K562 (cell line): ENCODE measurements around the gene FGF21. TPM values are rescaled to one million over a fixed set of nuclear protein-coding genes. Genes with fewer than 3 reads are reported as not detected.

Experiments used
- ATF1 ChIP-seq, 2 experiments: fragments of 450-650 bp in 1 of 2; IDR thresholded peaks; 2 replicates each; pipeline ENCODE4 v1.6.1; 2016; ENCODE audit warnings: missing compliant biosample characterization in 1 of 2, missing genetic modification characterization in 1 of 2
- BACH1 ChIP-seq: fragments of 200-800 bp; sonication (Bioruptor generic); IDR thresholded peaks from 2 replicates; pipeline ENCODE4 v1.6.1; 2016; ENCODE audit warnings: missing genetic modification characterization, missing compliant biosample characterization
- BRD9 ChIP-seq: fragments of 450-650 bp; IDR thresholded peaks from 2 replicates; pipeline ENCODE4 v1.6.1; 2018; ENCODE audit warnings: low read depth; ENCODE audit not compliant: partially characterized antibody
- CBX2 ChIP-seq: fragments of 200-600 bp; sonication (generic); IDR thresholded peaks from one replicate; pipeline ENCODE4 v1.6.1; 2012; ENCODE audit warnings: mild to moderate bottlenecking, low read length, inconsistent platforms; ENCODE audit not compliant: insufficient read depth, poor library complexity, severe bottlenecking
- HNRNPL ChIP-seq: fragments of 200-400 bp; formaldehyde crosslinking; IDR thresholded peaks from 2 replicates; pipeline ENCODE4 v1.6.1; 2017; ENCODE audit warnings: low read depth, mild to moderate bottlenecking, low read length
- RBBP5 ChIP-seq: fragments of 200-600 bp; sonication (generic); IDR thresholded peaks from 2 replicates; pipeline ENCODE4 v1.6.1; 2012; ENCODE audit warnings: borderline replicate concordance, mild to moderate bottlenecking, low read length, control low read depth, inconsistent platforms; ENCODE audit not compliant: insufficient read depth, poor library complexity, severe bottlenecking
- SMARCA4 ChIP-seq: fragments of 450-650 bp; IDR thresholded peaks from 2 replicates; pipeline ENCODE4 v1.6.1; 2016
- SNIP1 ChIP-seq: fragments of 450-650 bp; IDR thresholded peaks from 2 replicates; pipeline ENCODE4 v1.7.1; 2017; ENCODE audit warnings: low read depth, mild to moderate bottlenecking
- polyA plus RNA-seq, 8 experiments: library from polyadenylated mRNA; depleted of rRNA in 4 of 8; stranded (reverse) in 5 of 8; unstranded in 3 of 8; fragments of >200 nt; fragmentation: Nextera tagmentation in 2 of 8; fragmentation: Illumina TruSeq in 1 of 8; extraction: Ambion mirVana in 2 of 8; extraction: Trizol in 1 of 8; gene quantifications; 2 replicates each; pipeline versions ENCODE4 v1.2.1 to v1.2.3, GENCODE V29; 2011 to 2014; ENCODE audit warnings: inconsistent platforms in 1 of 8, missing spikeins in 1 of 8
- total RNA-seq, 7 experiments: library from RNA; depleted of rRNA in 6 of 7; stranded (reverse); fragments of >200 nt in 6 of 7; fragmentation: Illumina TruSeq in 2 of 7; extraction: Trizol in 2 of 7; gene quantifications; 2 replicates each; pipeline versions ENCODE4 v1.2.1 to v1.2.3, GENCODE V29; 2011 to 2021; ENCODE audit warnings: low replicate concordance in 1 of 7
- TF ChIP-seq, protein P1 (sequence below): fragments of 450-650 bp; IDR thresholded peaks from 2 replicates; pipeline ENCODE4 v1.6.1; 2017; ENCODE audit warnings: antibody characterized with exemption
- TF ChIP-seq, protein P2 (sequence below): fragments of 250-450 bp; sonication (Bioruptor Pico); IDR thresholded peaks from 2 replicates; pipeline ENCODE4 v1.4.0; 2020
- TF ChIP-seq, protein P3 (sequence below): fragments of 250-450 bp; sonication (Bioruptor Pico); IDR thresholded peaks from 2 replicates; pipeline ENCODE4 v1.8.0; 2021; ENCODE audit warnings: mild to moderate bottlenecking, moderate library complexity
- TF ChIP-seq, protein P4 (sequence below): fragments of 450-650 bp; formaldehyde crosslinking; IDR thresholded peaks from 2 replicates; pipeline ENCODE4 v1.4.0; 2022; ENCODE audit warnings: missing genetic modification characterization
- TF ChIP-seq, protein P5 (sequence below), 3 experiments: fragments of 200-800 bp in 1 of 3; fragments of 250-450 bp in 1 of 3; fragments of 450-650 bp in 1 of 3; sonication (Bioruptor Pico) in 1 of 3; sonication (Bioruptor generic) in 1 of 3; formaldehyde crosslinking in 1 of 3; IDR thresholded peaks; 2 replicates each; pipeline versions ENCODE4 v1.6.1 to v1.8.0; 2016 to 2022; ENCODE audit warnings: mild to moderate bottlenecking in 2 of 3, missing genetic modification characterization in 2 of 3, missing compliant biosample characterization in 1 of 3, moderate library complexity in 1 of 3

The FGF21 gene
- total and polyA plus RNA-seq, 9 of the 15 experiments (the other 6 are each of a cell fraction or from before 2014, with no cell fraction given): 0.04 to 0.77 (median 0.09) TPM; not detected in 6

DNA sequence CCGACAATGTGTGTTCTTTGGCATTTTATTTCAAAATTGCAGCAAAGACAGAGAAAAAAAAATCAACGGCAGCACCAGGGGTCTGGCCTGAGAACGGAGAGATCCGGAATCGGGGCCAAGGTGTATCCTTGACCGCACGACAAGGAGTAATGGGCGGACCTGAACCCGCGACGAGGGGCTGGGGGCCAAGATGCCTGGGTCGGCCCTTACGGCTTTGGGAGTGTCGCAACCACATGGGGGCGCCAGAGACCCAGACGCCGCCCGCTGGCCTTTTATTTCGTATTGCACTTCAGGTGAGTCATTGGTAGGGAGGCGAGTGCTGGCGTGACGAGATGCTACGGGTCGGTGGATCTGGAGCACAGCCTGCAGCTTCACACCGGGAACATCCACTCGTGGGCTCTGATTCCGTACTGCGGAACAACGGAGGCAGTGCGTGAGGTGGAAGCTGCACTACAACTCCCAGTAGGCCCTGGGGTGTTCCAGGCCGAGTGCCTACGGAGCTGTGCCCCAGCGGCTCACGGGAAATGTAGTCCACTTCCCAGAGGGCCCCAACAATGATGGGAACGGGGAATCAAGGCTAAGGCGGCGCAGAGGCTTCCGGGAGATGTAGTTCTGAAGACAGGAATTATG, 39.8 kb downstream of the FGF21 start (continued):
- TF ChIP-seq, protein P1, sequence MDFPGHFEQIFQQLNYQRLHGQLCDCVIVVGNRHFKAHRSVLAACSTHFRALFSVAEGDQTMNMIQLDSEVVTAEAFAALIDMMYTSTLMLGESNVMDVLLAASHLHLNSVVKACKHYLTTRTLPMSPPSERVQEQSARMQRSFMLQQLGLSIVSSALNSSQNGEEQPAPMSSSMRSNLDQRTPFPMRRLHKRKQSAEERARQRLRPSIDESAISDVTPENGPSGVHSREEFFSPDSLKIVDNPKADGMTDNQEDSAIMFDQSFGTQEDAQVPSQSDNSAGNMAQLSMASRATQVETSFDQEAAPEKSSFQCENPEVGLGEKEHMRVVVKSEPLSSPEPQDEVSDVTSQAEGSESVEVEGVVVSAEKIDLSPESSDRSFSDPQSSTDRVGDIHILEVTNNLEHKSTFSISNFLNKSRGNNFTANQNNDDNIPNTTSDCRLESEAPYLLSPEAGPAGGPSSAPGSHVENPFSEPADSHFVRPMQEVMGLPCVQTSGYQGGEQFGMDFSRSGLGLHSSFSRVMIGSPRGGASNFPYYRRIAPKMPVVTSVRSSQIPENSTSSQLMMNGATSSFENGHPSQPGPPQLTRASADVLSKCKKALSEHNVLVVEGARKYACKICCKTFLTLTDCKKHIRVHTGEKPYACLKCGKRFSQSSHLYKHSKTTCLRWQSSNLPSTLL: no peak
- TF ChIP-seq, protein P2, sequence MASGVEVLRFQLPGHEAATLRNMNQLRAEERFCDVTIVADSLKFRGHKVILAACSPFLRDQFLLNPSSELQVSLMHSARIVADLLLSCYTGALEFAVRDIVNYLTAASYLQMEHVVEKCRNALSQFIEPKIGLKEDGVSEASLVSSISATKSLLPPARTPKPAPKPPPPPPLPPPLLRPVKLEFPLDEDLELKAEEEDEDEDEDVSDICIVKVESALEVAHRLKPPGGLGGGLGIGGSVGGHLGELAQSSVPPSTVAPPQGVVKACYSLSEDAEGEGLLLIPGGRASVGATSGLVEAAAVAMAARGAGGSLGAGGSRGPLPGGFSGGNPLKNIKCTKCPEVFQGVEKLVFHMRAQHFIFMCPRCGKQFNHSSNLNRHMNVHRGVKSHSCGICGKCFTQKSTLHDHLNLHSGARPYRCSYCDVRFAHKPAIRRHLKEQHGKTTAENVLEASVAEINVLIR (CRISPR knock-in tag): peak; percentile 33; the same call in 1 of the 2 replicates
- TF ChIP-seq BACH1 (tag): peak; percentile 91
- TF ChIP-seq RBBP5: no peak
- TF ChIP-seq SMARCA4: 0 out of 2 replicates have a peak, but pooled peaks have one; percentile 19
- TF ChIP-seq CBX2: no peak
- no peak for TF ChIP-seq HNRNPL
- TF ChIP-seq, protein P3, sequence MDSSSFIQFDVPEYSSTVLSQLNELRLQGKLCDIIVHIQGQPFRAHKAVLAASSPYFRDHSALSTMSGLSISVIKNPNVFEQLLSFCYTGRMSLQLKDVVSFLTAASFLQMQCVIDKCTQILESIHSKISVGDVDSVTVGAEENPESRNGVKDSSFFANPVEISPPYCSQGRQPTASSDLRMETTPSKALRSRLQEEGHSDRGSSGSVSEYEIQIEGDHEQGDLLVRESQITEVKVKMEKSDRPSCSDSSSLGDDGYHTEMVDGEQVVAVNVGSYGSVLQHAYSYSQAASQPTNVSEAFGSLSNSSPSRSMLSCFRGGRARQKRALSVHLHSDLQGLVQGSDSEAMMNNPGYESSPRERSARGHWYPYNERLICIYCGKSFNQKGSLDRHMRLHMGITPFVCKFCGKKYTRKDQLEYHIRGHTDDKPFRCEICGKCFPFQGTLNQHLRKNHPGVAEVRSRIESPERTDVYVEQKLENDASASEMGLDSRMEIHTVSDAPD (CRISPR knock-in tag): no peak
- no peak for TF ChIP-seq ATF1 (CRISPR knock-in tag; IDR thresholded peaks at IDR 0.05)
- TF ChIP-seq ATF1 (tag; IDR thresholded peaks at IDR 0.05): peak; percentile 92
- TF ChIP-seq SNIP1: no peak
- TF ChIP-seq, protein P4, sequence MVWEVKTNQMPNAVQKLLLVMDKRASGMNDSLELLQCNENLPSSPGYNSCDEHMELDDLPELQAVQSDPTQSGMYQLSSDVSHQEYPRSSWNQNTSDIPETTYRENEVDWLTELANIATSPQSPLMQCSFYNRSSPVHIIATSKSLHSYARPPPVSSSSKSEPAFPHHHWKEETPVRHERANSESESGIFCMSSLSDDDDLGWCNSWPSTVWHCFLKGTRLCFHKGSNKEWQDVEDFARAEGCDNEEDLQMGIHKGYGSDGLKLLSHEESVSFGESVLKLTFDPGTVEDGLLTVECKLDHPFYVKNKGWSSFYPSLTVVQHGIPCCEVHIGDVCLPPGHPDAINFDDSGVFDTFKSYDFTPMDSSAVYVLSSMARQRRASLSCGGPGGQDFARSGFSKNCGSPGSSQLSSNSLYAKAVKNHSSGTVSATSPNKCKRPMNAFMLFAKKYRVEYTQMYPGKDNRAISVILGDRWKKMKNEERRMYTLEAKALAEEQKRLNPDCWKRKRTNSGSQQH: no peak
- TF ChIP-seq, protein P5, sequence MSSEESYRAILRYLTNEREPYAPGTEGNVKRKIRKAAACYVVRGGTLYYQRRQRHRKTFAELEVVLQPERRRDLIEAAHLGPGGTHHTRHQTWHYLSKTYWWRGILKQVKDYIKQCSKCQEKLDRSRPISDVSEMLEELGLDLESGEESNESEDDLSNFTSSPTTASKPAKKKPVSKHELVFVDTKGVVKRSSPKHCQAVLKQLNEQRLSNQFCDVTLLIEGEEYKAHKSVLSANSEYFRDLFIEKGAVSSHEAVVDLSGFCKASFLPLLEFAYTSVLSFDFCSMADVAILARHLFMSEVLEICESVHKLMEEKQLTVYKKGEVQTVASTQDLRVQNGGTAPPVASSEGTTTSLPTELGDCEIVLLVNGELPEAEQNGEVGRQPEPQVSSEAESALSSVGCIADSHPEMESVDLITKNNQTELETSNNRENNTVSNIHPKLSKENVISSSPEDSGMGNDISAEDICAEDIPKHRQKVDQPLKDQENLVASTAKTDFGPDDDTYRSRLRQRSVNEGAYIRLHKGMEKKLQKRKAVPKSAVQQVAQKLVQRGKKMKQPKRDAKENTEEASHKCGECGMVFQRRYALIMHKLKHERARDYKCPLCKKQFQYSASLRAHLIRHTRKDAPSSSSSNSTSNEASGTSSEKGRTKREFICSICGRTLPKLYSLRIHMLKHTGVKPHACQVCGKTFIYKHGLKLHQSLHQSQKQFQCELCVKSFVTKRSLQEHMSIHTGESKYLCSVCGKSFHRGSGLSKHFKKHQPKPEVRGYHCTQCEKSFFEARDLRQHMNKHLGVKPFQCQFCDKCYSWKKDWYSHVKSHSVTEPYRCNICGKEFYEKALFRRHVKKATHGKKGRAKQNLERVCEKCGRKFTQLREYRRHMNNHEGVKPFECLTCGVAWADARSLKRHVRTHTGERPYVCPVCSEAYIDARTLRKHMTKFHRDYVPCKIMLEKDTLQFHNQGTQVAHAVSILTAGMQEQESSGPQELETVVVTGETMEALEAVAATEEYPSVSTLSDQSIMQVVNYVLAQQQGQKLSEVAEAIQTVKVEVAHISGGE (CRISPR knock-in tag; IDR thresholded peaks at IDR 0.05): peak in 1 of 3 experiments; percentile 92; a peak in 2 of 6 replicates
- no peak for TF ChIP-seq BRD9
